PC-3 (cell line): ENCODE data around the gene DELE1.

Experiments
- EZH2phosphoT487 ChIP-seq: fragments of 300-600 bp; sonication (generic); IDR thresholded peaks from 2 replicates; pipeline ENCODE4 v1.6.1; 2018; ENCODE audit warnings: mild to moderate bottlenecking, antibody characterized with exemption, low read length, borderline replicate concordance
- TF ChIP-seq, protein P1 (sequence below): fragments of 300-600 bp; sonication (generic); conservative IDR thresholded peaks from 2 replicates; pipeline ENCODE4 v1.5.1; 2017; ENCODE audit warnings: antibody characterized with exemption, low read depth, mild to moderate bottlenecking, low read length

- TF ChIP-seq EZH2phosphoT487, result no peak
- TF ChIP-seq, protein P1, sequence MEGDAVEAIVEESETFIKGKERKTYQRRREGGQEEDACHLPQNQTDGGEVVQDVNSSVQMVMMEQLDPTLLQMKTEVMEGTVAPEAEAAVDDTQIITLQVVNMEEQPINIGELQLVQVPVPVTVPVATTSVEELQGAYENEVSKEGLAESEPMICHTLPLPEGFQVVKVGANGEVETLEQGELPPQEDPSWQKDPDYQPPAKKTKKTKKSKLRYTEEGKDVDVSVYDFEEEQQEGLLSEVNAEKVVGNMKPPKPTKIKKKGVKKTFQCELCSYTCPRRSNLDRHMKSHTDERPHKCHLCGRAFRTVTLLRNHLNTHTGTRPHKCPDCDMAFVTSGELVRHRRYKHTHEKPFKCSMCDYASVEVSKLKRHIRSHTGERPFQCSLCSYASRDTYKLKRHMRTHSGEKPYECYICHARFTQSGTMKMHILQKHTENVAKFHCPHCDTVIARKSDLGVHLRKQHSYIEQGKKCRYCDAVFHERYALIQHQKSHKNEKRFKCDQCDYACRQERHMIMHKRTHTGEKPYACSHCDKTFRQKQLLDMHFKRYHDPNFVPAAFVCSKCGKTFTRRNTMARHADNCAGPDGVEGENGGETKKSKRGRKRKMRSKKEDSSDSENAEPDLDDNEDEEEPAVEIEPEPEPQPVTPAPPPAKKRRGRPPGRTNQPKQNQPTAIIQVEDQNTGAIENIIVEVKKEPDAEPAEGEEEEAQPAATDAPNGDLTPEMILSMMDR, result no peak
Observed at GRCh38 chr5:141878186-141878710, 45.4 kb upstream of the DELE1 start, which contains the start of gene PCDH1.
